H9 (cell line): ENCODE measurements around the gene RNF220. TPM values are rescaled to one million over a fixed set of nuclear protein-coding genes. Genes with fewer than 3 reads are reported as not detected.

Source experiments
- DNase-seq: peaks from one replicate; pipeline ENCODE4 v3.0.0-alpha.2; 2017
- H2AFZ ChIP-seq: one replicate; pipeline ENCODE4 v1.6.1; 2013; ENCODE audit warnings: mild to moderate bottlenecking, low read length, control low read depth, moderate library complexity
- H2AK5ac ChIP-seq: 2 replicates; pipeline ENCODE4 v1.6.1; 2013; ENCODE audit warnings: low read length, control low read depth, mixed read lengths; ENCODE audit not compliant: insufficient read length
- H2BK120ac ChIP-seq: one replicate; pipeline ENCODE4 v1.6.1; 2013; ENCODE audit warnings: low read depth, mild to moderate bottlenecking, low read length, control low read depth, inconsistent platforms; ENCODE audit not compliant: poor library complexity, severe bottlenecking
- H2BK12ac ChIP-seq: 2 replicates; pipeline ENCODE4 v1.6.1; 2013; ENCODE audit warnings: low read length, control low read depth, mixed read lengths, low read depth; ENCODE audit not compliant: insufficient read length
- H2BK15ac ChIP-seq: 2 replicates; pipeline ENCODE4 v1.6.1; 2013; ENCODE audit warnings: low read depth, low read length, control low read depth
- H2BK20ac ChIP-seq: one replicate; pipeline ENCODE4 v1.6.1; 2013; ENCODE audit warnings: low read depth, mild to moderate bottlenecking, low read length, control low read depth, inconsistent platforms; ENCODE audit not compliant: poor library complexity, severe bottlenecking
- H2BK5ac ChIP-seq: 2 replicates; pipeline ENCODE4 v1.6.1; 2013; ENCODE audit warnings: low read length, control low read depth, mixed read lengths; ENCODE audit not compliant: insufficient read length
- H3K14ac ChIP-seq: 2 replicates; pipeline ENCODE4 v1.6.1; 2013; ENCODE audit warnings: low read length, control low read depth; ENCODE audit not compliant: insufficient read depth
- H3K18ac ChIP-seq: 2 replicates; pipeline ENCODE4 v1.6.1; 2013; ENCODE audit warnings: low read depth, mild to moderate bottlenecking, mixed read lengths, low read length, control low read depth; ENCODE audit not compliant: insufficient read length
- H3K23ac ChIP-seq: 2 replicates; pipeline ENCODE4 v1.6.1; 2013; ENCODE audit warnings: low read length, control low read depth, mixed read lengths, low read depth; ENCODE audit not compliant: insufficient read length
- H3K23me2 ChIP-seq: 2 replicates; pipeline ENCODE4 v1.6.1; 2013; ENCODE audit warnings: low read depth, mild to moderate bottlenecking, mixed read lengths, low read length, control low read depth; ENCODE audit not compliant: insufficient read length, poor library complexity, severe bottlenecking
- H3K27ac ChIP-seq: 2 replicates; pipeline ENCODE4 v1.5.1; 2013; ENCODE audit warnings: low read length, control low read depth, mixed read lengths, low read depth; ENCODE audit not compliant: insufficient read length
- H3K27me3 ChIP-seq: 2 replicates; pipeline ENCODE4 v1.6.1; 2013; ENCODE audit warnings: low read length, control low read depth, inconsistent platforms; ENCODE audit not compliant: insufficient read depth
- H3K4ac ChIP-seq: 2 replicates; pipeline ENCODE4 v1.6.1; 2013; ENCODE audit warnings: low read depth, mild to moderate bottlenecking, control low read depth, inconsistent platforms, low read length, moderate library complexity
- H3K4me1 ChIP-seq: 2 replicates; pipeline ENCODE4 v1.6.1; 2013; ENCODE audit warnings: low read length, control low read depth, inconsistent platforms; ENCODE audit not compliant: insufficient read depth
- H3K4me2 ChIP-seq: 2 replicates; pipeline ENCODE4 v1.6.1; 2013; ENCODE audit warnings: low read length, control low read depth, mixed read lengths; ENCODE audit not compliant: insufficient read length, insufficient read depth
- H3K56ac ChIP-seq: 2 replicates; pipeline ENCODE4 v1.6.1; 2013; ENCODE audit warnings: low read depth, mild to moderate bottlenecking, mixed read lengths, low read length, control low read depth; ENCODE audit not compliant: insufficient read length
- H3K79me1 ChIP-seq: 2 replicates; pipeline ENCODE4 v1.6.1; 2013; ENCODE audit warnings: low read depth, mild to moderate bottlenecking, moderate library complexity, low read length, control low read depth, inconsistent platforms; ENCODE audit not compliant: insufficient read depth, poor library complexity, severe bottlenecking
- H3K79me2 ChIP-seq: 2 replicates; pipeline ENCODE4 v1.6.1; 2013; ENCODE audit warnings: low read length, control low read depth, inconsistent platforms; ENCODE audit not compliant: insufficient read depth
- H3K9ac ChIP-seq: 2 replicates; pipeline ENCODE4 v1.6.1; 2013; ENCODE audit warnings: low read length, control low read depth, mixed read lengths; ENCODE audit not compliant: insufficient read length; ENCODE audit errors: extremely low read depth
- H3K9me3 ChIP-seq: one replicate; pipeline ENCODE4 v1.6.1; 2013; ENCODE audit warnings: low read depth, low read length, inconsistent platforms; ENCODE audit not compliant: control insufficient read depth
- H3T11ph ChIP-seq: one replicate; pipeline ENCODE4 v1.6.1; 2013; ENCODE audit warnings: mild to moderate bottlenecking, low read length, control low read depth, inconsistent platforms
- H4K20me1 ChIP-seq: one replicate; pipeline ENCODE4 v1.6.1; 2013; ENCODE audit not compliant: control insufficient read depth, insufficient read length, insufficient read depth
- H4K5ac ChIP-seq: 2 replicates; pipeline ENCODE4 v1.6.1; 2013; ENCODE audit warnings: low read depth, mild to moderate bottlenecking, mixed read lengths, low read length, control low read depth; ENCODE audit not compliant: insufficient read length
- H4K8ac ChIP-seq: replicated peaks from 2 replicates; pipeline ENCODE4 v1.6.1; 2013; ENCODE audit warnings: low read length, control low read depth, mixed read lengths, low read depth; ENCODE audit not compliant: insufficient read length
- H4K91ac ChIP-seq: 2 replicates; pipeline ENCODE4 v1.6.1; 2013; ENCODE audit warnings: low read depth, mild to moderate bottlenecking, moderate library complexity, mixed read lengths, low read length, control low read depth; ENCODE audit not compliant: insufficient read length
- H3K27ac Mint-ChIP-seq, 3 experiments: 2 replicates in 2 of 3; 3 replicates in 1 of 3; pipeline ENCODE4 v1.8.0; 2020 to 2021; ENCODE audit warnings: mixed read lengths in 3 of 3, mild to moderate bottlenecking in 1 of 3, moderate library complexity in 1 of 3
- H3K27me3 Mint-ChIP-seq: 2 replicates; pipeline ENCODE4 v1.8.0; 2021; ENCODE audit warnings: low read depth, mild to moderate bottlenecking, moderate library complexity, mixed read lengths
- H3K36me3 Mint-ChIP-seq, 3 experiments: 2 replicates in 2 of 3; 3 replicates in 1 of 3; pipeline ENCODE4 v1.8.0; 2020 to 2021; ENCODE audit warnings: low read depth in 3 of 3, mixed read lengths in 3 of 3; ENCODE audit not compliant: insufficient read depth in 1 of 3
- H3K4me1 Mint-ChIP-seq, 2 experiments: 2 replicates each; pipeline ENCODE4 v1.8.0; 2020; ENCODE audit warnings: mixed read lengths in 2 of 2
- H3K4me3 Mint-ChIP-seq, 2 experiments: 2 replicates in 1 of 2; 3 replicates in 1 of 2; pipeline ENCODE4 v1.8.0; 2020 to 2021; ENCODE audit warnings: mild to moderate bottlenecking in 2 of 2, mixed read lengths in 2 of 2, moderate library complexity in 1 of 2
- H3K9me3 Mint-ChIP-seq, 2 experiments: 2 replicates in 1 of 2; 3 replicates in 1 of 2; pipeline ENCODE4 v1.8.0; 2020; ENCODE audit warnings: mild to moderate bottlenecking in 2 of 2, mixed read lengths in 2 of 2, moderate library complexity in 1 of 2
- CTCF ChIP-seq: fragments of 200-600 bp; sonication (generic); conservative IDR thresholded peaks from 3 replicates; pipeline ENCODE4 v1.8.0; 2021; ENCODE audit warnings: antibody characterized with exemption, mild to moderate bottlenecking
- WGBS: extraction: QIAGEN DNeasy Blood & Tissue Kit; methylation state at CpG from one replicate; pipeline ENCODE4 v1.1.7; 2013; ENCODE audit warnings: missing lambda C conversion rate, low lambda C conversion rate, mixed read lengths; ENCODE audit not compliant: insufficient read length; ENCODE audit errors: extremely low coverage; 5-methylcytosine and 5-hydroxymethylcytosine counted together
- total RNA-seq: library from RNA; stranded (reverse); gene quantifications from 2 replicates; pipeline ENCODE4 v1.2.1, GENCODE V29; 2021

RNF220 gene
- total RNA-seq, 1 experiment from 2014 or later, result 109 TPM

- H2BK15ac ChIP-seq, result no peak overlapping the region
- no peak overlapping the region for H4K8ac ChIP-seq
- Mint-ChIP-seq H3K27ac (no peak overlapping the region), H3K9me3 (no peaks in the 10 kb centered on the region), H3K4me3 (no peak overlapping the region), H3K4me1 (peaks cover 26 to 33% of the 10 kb centered on the region in 2 experiments), H3K27me3 (peaks cover 6% of the 10 kb centered on the region), H3K36me3 (no peaks in the 10 kb centered on the region; a peak in 1 of 7 replicates)
- H4K5ac ChIP-seq, result no peak overlapping the region
- H3K23ac ChIP-seq, result no peak overlapping the region
- no CpG with 5 or more reads among the region's 2 CpGs for WGBS
- H2AK5ac ChIP-seq, result no peak overlapping the region
- H2AFZ ChIP-seq, result no peak overlapping the region
- no peak for DNase-seq
- H3K27me3 ChIP-seq, result no peaks in the 10 kb centered on the region
- no peak overlapping the region for H2BK120ac ChIP-seq
- no peak overlapping the region for H3K4me2 ChIP-seq
- H3K9ac ChIP-seq, result no peak overlapping the region
- H3T11ph ChIP-seq, result no peak overlapping the region
- TF ChIP-seq CTCF, result no peak
- H3K18ac ChIP-seq, result no peak overlapping the region
- no peak overlapping the region for H3K14ac ChIP-seq
- peaks cover 10% of the 10 kb centered on the region for H3K4me1 ChIP-seq
- no peak overlapping the region for H2BK5ac ChIP-seq
- no peak overlapping the region for H4K91ac ChIP-seq
- no peak overlapping the region for H2BK12ac ChIP-seq
- H3K56ac ChIP-seq, result no peak overlapping the region
- no peak overlapping the region for H2BK20ac ChIP-seq
- H3K79me1 ChIP-seq, result no peaks in the 10 kb centered on the region
- no peaks in the 10 kb centered on the region for H3K9me3 ChIP-seq
- H3K23me2 ChIP-seq, result no peaks in the 10 kb centered on the region
- no peak overlapping the region for H3K27ac ChIP-seq
- no peaks in the 10 kb centered on the region for H3K79me2 ChIP-seq
- H4K20me1 ChIP-seq, result no peaks in the 10 kb centered on the region
- H3K4ac ChIP-seq, result no peak overlapping the region
Observed at GRCh38 chr1:44481701-44482100, 76.6 kb downstream of the RNF220 start.
